ENCODE measurements around the gene PAN2. TPM values are rescaled to one million over a fixed set of nuclear protein-coding genes. Genes with fewer than 3 reads are reported as not detected.

PAN2 gene
- total RNA-seq, 1 donor from 2014 or later = 45.3 TPM

DNA sequence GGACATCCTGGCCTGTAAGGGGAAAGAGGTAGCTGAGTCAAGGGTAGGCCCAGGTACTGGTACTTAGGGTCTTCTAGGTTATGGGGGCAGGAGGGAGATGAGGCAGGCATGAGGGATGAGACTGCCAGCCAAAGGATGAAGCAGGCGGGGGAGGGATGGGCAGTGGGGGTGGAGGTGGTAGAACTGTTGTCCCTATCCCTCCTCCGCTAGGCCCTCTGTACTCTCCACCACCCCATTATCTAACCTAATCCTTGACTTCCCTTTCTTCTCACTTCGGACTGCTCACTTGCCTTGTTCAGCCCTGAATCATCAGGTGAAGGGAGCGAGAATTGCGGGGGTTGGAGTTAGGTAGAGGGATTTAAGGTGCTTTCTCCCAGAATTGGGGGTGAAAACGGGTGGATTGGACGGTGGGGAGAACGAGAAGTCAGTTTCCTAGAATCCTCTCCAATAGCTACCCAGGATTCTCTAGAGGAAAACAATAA lies 562 bp downstream of the PAN2 start:
- DNase-seq (ENCODE audit: low spot score in 2 of 2) = no peak
- Histone ChIP-seq H3K9me3 (no peaks in the 10 kb centered on the region), H3K4me1 (peaks cover 3 to 6% of the 10 kb centered on the region in 2 donors), H3K36me3 (peaks cover under 1 to 3% of the 10 kb centered on the region in 2 donors), H3K27me3 (no peaks in the 10 kb centered on the region), H3K27ac (peak overlapping the region; percentile 94 to 99), H3K4me3 (peak overlapping the region; percentile 62 to 67)
- intact Hi-C loops (cut with DNase I) = loop anchor here (1.0 to 2.0 kb wide), 2 partner anchors 17 to 32 kb away; partner anchors contain the start of gene CS
- TF ChIP-seq, protein P1, sequence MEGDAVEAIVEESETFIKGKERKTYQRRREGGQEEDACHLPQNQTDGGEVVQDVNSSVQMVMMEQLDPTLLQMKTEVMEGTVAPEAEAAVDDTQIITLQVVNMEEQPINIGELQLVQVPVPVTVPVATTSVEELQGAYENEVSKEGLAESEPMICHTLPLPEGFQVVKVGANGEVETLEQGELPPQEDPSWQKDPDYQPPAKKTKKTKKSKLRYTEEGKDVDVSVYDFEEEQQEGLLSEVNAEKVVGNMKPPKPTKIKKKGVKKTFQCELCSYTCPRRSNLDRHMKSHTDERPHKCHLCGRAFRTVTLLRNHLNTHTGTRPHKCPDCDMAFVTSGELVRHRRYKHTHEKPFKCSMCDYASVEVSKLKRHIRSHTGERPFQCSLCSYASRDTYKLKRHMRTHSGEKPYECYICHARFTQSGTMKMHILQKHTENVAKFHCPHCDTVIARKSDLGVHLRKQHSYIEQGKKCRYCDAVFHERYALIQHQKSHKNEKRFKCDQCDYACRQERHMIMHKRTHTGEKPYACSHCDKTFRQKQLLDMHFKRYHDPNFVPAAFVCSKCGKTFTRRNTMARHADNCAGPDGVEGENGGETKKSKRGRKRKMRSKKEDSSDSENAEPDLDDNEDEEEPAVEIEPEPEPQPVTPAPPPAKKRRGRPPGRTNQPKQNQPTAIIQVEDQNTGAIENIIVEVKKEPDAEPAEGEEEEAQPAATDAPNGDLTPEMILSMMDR (IDR thresholded peaks at IDR 0.05) = no peak

DNA sequence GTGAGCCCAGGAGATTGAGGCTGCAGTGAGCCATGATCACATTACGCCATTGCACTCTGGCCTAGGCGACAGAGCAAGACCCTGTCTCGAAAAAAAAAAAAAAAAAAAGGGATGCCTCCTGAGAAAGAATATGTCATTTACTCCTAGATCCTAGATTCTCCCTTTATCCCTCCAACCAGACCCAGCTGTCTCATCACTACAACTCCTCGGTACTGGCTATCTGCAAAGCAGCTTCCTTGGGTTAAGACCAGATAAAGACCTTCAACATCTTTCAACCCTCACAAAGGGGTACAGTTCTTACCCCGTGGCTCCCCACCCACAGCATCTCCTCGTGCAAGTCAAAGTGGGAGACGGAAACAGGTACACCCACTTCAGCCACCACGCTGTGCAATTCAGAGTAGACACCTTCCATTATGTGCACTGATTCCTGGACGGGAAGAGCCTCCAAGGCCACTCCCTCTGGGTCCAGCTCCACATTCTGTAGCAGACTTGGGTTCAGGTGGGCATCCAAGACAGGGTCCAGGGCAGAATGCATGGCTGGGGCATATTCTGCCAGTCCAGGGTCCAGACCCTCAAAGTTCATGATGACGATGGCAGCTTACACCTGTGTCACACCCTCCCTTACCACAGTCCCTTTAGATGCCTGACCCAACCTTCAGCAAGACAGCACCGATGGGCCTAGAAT lies 1.1 kb downstream of the PAN2 start:
- Histone ChIP-seq H3K36me3 (peaks cover 6 to 9% of the 10 kb centered on the region in 2 donors), H3K9me3 (no peaks in the 10 kb centered on the region), H3K4me1 (peaks cover 3 to 6% of the 10 kb centered on the region in 2 donors), H3K4me3 (peak overlapping the region; percentile 62 to 67), H3K27ac (peak overlapping the region; percentile 94 to 99), H3K27me3 (no peaks in the 10 kb centered on the region)
- TF ChIP-seq, protein P1 (IDR thresholded peaks at IDR 0.05) = no peak
- DNase-seq (ENCODE audit: low spot score in 2 of 2) = no peak
- intact Hi-C loops (cut with DNase I) = loop anchor here (1.0 to 2.0 kb wide), 2 partner anchors 16 to 32 kb away; partner anchors contain the start of gene CS

DNA sequence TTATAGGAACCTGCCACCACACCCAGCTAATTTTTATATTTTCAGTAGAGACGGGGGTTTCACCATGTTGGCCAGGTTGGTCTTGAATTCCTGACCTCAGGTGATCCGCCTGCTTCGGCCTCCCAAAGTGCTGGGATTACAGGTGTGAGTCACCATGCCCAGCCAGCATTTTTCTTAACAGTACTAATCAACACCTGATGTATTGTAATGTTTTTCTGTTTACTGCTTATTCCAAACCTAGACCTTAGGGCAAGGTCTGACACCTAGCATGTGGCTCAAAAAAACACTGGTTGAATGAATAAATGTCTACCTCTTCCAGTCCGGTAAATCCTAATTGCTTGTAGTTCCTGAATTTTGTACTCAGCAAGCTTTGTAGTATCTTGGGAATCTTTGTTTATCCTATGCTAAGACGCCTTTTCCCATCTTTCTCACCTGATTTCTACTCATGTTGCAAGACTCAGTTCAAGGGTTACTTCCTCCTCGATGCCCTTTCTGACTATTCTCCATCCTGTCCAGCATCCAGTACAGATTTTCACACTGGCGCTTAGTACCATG lies 2.8 kb downstream of the PAN2 start:
- intact Hi-C loops (cut with DNase I) = no loop called here
- no peak for DNase-seq (ENCODE audit: low spot score in 2 of 2)
- H3K4me3 ChIP-seq = no peak overlapping the region
- no peak overlapping the region for H3K27ac ChIP-seq
- TF ChIP-seq, protein P1 (IDR thresholded peaks at IDR 0.05) = no peak
- H3K27me3 ChIP-seq = no peaks in the 10 kb centered on the region
- peaks cover 20 to 26% of the 10 kb centered on the region in 2 donors for H3K36me3 ChIP-seq
- H3K9me3 ChIP-seq = no peaks in the 10 kb centered on the region
- H3K4me1 ChIP-seq = peaks cover 3 to 6% of the 10 kb centered on the region in 2 donors

DNA sequence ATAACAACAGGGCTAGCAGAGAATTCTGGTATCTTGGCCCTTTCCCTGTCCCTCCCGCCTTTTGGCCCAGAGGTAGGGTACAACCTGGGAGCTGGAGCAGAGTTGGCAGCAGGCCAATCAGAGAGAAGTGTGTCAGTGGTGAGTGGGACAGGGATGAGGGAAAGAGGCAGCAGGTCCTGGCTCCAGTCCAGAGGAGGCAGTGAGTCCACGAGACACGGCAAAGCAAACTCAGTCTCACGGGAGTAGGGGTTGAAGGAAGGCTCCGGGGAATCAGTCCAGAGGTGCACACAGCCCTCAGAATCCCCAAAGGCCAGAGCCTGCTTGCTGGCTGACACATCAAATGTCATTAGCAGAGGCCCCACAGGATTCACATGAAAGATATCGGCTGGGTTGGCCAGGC lies 7.3 kb downstream of the PAN2 start:
- Histone ChIP-seq H3K27ac (no peak overlapping the region), H3K4me1 (no peaks in the 10 kb centered on the region), H3K9me3 (no peaks in the 10 kb centered on the region), H3K27me3 (no peaks in the 10 kb centered on the region), H3K36me3 (peaks cover 57 to 67% of the 10 kb centered on the region in 2 donors), H3K4me3 (no peak overlapping the region)
- TF ChIP-seq, protein P1 (IDR thresholded peaks at IDR 0.05) = no peak
- intact Hi-C loops (cut with DNase I) = no loop called here
- DNase-seq (ENCODE audit: low spot score in 2 of 2) = no peak

DNA sequence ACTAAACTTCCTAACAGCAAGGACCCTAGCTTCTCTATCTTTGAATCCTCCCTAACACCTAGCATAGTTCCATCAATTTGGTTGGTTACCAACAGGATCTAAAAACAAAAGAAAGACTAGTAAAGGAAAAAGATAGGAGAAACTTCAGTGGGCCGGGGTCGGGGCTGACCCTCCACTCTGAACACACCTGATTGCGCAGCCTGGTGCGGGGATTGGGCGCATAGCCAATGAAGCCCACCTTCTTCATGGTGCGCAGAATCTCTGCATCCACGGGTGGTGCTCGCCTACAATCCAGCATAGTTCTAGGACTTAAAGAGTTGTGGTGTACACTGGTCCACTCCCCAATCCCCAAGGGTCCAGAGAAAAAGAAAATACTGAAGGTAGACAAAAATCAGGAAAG lies 7.7 kb downstream of the PAN2 start:
- intact Hi-C loops (cut with DNase I) = no loop called here
- no peaks in the 10 kb centered on the region for H3K9me3 ChIP-seq
- TF ChIP-seq, protein P1 (IDR thresholded peaks at IDR 0.05) = no peak
- peaks cover 57 to 67% of the 10 kb centered on the region in 2 donors for H3K36me3 ChIP-seq
- DNase-seq (ENCODE audit: low spot score in 2 of 2) = no peak
- no peaks in the 10 kb centered on the region for H3K27me3 ChIP-seq
- H3K27ac ChIP-seq = no peak overlapping the region
- H3K4me3 ChIP-seq = no peak overlapping the region
- no peaks in the 10 kb centered on the region for H3K4me1 ChIP-seq

Data from ascending aorta (tissue), 2 donors.